ENCODE measurements around the gene TP53AIP1.

TP53AIP1 gene

GRCh38 chr11:128901653-128902514 lies 40.8 kb downstream of the TP53AIP1 start:
- ChIA-PET CTCF (interaction anchor here (1.4 kb wide), 1 partner anchor 54 kb away, joined by 3 read pairs; no protein-coding TSS in a partner anchor), POLR2A (no interaction called here)
- TF ChIP-seq FOXM1 (IDR thresholded peaks at IDR 0.05; ENCODE audit: borderline replicate concordance) (no peak), L3MBTL2 (conservative IDR thresholded peaks at IDR 0.05) (no peak), SUZ12 (IDR thresholded peaks at IDR 0.05) (no peak), FOXA1 (IDR thresholded peaks at IDR 0.05) (no peak), ELF4 (IDR thresholded peaks at IDR 0.05) (no peak)
- TF ChIP-seq, protein P1, sequence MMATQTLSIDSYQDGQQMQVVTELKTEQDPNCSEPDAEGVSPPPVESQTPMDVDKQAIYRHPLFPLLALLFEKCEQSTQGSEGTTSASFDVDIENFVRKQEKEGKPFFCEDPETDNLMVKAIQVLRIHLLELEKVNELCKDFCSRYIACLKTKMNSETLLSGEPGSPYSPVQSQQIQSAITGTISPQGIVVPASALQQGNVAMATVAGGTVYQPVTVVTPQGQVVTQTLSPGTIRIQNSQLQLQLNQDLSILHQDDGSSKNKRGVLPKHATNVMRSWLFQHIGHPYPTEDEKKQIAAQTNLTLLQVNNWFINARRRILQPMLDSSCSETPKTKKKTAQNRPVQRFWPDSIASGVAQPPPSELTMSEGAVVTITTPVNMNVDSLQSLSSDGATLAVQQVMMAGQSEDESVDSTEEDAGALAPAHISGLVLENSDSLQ (IDR thresholded peaks at IDR 0.05) = no peak
- no peak for DNase-seq (ENCODE audit: extremely low spot score)

DNA sequence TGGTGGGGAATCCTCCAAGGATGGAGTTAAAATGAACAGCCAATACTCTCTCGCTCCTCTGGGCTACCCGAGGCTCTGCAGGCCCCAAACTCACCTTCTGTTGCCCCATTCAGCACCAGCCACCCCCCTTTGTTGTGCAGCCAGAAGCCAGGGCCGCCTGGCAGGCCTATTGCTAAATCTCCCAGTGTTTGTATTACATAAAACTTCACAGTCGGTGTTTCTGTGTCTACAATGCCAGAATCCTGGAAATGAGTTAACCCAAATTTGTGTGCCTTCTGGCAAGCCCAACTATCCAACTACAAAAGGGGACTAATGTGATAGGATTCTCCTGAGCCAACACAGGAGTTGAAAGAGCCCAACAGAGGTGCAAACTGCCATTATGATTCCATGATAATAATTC lies 42.2 kb downstream of the TP53AIP1 start:
- TF ChIP-seq SP1 (IDR thresholded peaks at IDR 0.05) = no peak
- CTCF ChIA-PET = interaction anchor here (1.4 kb wide), 1 partner anchor 56 kb away, joined by 3 read pairs; no protein-coding TSS in a partner anchor
- DNase-seq (ENCODE audit: extremely low spot score) = no peak
- POLR2A ChIA-PET = no interaction called here

DNA sequence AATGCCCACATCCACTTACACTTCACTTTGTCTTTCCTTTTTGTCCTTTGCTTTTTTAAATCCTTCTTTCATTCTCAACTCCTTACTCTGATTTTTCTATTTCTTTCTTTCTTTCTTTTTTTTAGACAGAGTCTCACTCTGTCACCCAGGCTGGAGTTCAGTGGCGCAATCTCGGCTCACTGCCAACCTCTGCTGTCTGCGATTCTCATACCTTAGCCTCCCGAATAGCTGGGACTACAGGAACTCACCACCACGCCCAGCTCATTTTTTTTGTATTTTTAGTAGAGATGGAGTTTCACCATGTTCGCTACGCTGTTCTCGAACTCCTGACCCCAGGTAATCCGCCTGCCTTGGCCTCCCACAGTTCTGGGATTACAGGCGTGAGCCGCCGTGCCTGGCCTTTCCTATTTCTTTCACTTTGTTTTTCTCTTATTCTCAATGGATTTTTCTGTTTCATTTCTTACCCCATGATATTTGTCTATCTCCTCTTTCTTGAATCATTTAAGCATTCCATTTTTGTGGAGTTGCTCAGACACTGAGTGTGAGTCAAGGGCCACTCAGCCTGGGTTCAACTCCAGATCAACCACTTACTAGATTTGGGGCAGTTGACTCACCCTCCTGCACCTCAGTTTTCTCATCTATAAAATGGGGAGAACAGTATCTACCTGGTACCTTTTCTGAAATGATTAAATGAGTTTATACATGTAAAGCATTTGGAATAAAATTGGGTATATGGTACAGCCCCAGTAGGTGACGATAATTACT lies 43.9 kb downstream of the TP53AIP1 start:
- CTCF ChIA-PET = no interaction called here
- POLR2A ChIA-PET = no interaction called here
- no peak for TF ChIP-seq ELF4 (IDR thresholded peaks at IDR 0.05)
- TF ChIP-seq ARNT (IDR thresholded peaks at IDR 0.05) = no peak
- TF ChIP-seq BHLHE40 (IDR thresholded peaks at IDR 0.05; ENCODE audit: borderline replicate concordance) = no peak
- TF ChIP-seq LEF1 (IDR thresholded peaks at IDR 0.05; ENCODE audit: borderline replicate concordance) = no peak
- TF ChIP-seq L3MBTL2 (conservative IDR thresholded peaks at IDR 0.05) = no peak
- TF ChIP-seq SP1 (IDR thresholded peaks at IDR 0.05) = no peak
- TF ChIP-seq FOXA1 (IDR thresholded peaks at IDR 0.05) = no peak
- TF ChIP-seq FOXM1 (IDR thresholded peaks at IDR 0.05; ENCODE audit: borderline replicate concordance) = no peak
- no peak for TF ChIP-seq TARDBP (IDR thresholded peaks at IDR 0.05)
- TF ChIP-seq FOXK2 (IDR thresholded peaks at IDR 0.05) = no peak
- TF ChIP-seq CTBP1 (IDR thresholded peaks at IDR 0.05; ENCODE audit: borderline replicate concordance) = no peak
- TF ChIP-seq SUZ12 (IDR thresholded peaks at IDR 0.05) = no peak
- no peak for DNase-seq (ENCODE audit: extremely low spot score)

- CTCF ChIA-PET = no interaction called here
- TF ChIP-seq LEF1 (IDR thresholded peaks at IDR 0.05; ENCODE audit: borderline replicate concordance) = no peak
- TF ChIP-seq ELF4 (IDR thresholded peaks at IDR 0.05) = no peak
- no peak for TF ChIP-seq L3MBTL2 (conservative IDR thresholded peaks at IDR 0.05)
- TF ChIP-seq, protein P1 (IDR thresholded peaks at IDR 0.05) = no peak
- TF ChIP-seq BHLHE40 (IDR thresholded peaks at IDR 0.05; ENCODE audit: borderline replicate concordance) = no peak
- no peak for TF ChIP-seq FOXM1 (IDR thresholded peaks at IDR 0.05; ENCODE audit: borderline replicate concordance)
- TF ChIP-seq SP1 (IDR thresholded peaks at IDR 0.05) = no peak
- TF ChIP-seq ZNF384 (IDR thresholded peaks at IDR 0.05) = no peak
- TF ChIP-seq TARDBP (IDR thresholded peaks at IDR 0.05) = no peak
- no peak for TF ChIP-seq FOXA1 (IDR thresholded peaks at IDR 0.05)
- TF ChIP-seq FOXK2 (IDR thresholded peaks at IDR 0.05) = no peak
- TF ChIP-seq NFRKB (IDR thresholded peaks at IDR 0.05) = no peak
- TF ChIP-seq HDGF (IDR thresholded peaks at IDR 0.05; ENCODE audit: borderline replicate concordance) = no peak
- POLR2A ChIA-PET = no interaction called here
- no peak for DNase-seq (ENCODE audit: extremely low spot score)
These were observed 44.8 kb downstream of the TP53AIP1 start for GRCh38 chr11:128897826-128898225.

DNA sequence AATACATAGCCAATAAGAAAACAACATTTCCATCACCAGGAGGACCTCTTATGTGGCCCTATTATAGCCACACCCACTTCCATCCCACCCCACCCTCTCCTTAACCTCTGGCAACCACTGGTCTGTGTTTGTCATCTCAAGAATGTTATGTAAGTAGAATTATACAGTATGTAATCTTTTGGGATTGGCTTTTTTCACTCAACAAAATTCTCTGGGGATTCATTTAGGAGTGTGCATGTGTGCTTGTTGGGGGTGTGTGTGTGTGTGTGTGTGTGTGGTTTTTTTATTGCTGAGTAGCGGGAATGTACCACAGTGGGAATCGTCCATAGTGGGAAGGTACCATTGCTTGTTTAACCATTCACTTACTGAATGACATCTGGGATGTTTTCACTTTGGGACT lies 46.3 kb downstream of the TP53AIP1 start:
- ChIA-PET CTCF (no interaction called here), POLR2A (no interaction called here)

GRCh38 chr11:128895526-128895925 lies 47.1 kb downstream of the TP53AIP1 start:
- CTCF ChIA-PET = no interaction called here

More for the DNA sequence above, 46.3 kb downstream of the TP53AIP1 start:
- no peak for TF ChIP-seq ARNT (IDR thresholded peaks at IDR 0.05)
- TF ChIP-seq L3MBTL2 (conservative IDR thresholded peaks at IDR 0.05) = no peak
- no peak for DNase-seq (ENCODE audit: extremely low spot score)

DNA sequence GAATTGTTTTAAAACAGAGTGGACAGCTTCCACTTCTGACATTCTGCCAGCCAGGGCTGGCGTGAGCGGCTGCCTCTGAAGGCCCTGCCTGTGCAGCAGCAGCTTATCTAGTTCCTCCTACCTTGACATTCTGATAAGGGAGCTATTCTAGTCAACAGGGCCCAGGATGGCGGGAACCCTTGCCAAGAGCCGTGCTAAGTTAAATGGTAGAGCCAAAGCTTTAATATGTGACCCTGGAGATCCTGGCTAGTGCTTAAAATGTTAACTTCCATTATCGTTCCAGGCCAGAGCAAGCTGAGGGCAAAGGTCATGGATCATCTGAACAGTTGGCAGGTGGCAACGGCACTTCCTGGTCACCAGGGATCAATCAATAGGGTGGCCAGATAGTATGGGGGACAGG lies 48.0 kb downstream of the TP53AIP1 start:
- ChIA-PET POLR2A (no interaction called here), CTCF (interaction anchor here (0.8 to 1.2 kb wide), 2 partner anchors 8 to 9 kb away, joined by 3 to 4 read pairs; no protein-coding TSS in a partner anchor)
- DNase-seq (ENCODE audit: extremely low spot score) = no peak
- TF ChIP-seq LEF1 (IDR thresholded peaks at IDR 0.05; ENCODE audit: borderline replicate concordance) (no peak), SUZ12 (IDR thresholded peaks at IDR 0.05) (no peak), NFRKB (IDR thresholded peaks at IDR 0.05) (no peak)

More at GRCh38 chr11:128895526-128895925, 47.1 kb downstream of the TP53AIP1 start:
- DNase-seq (ENCODE audit: extremely low spot score) = no peak
- no peak for TF ChIP-seq LEF1 (IDR thresholded peaks at IDR 0.05; ENCODE audit: borderline replicate concordance)
- no peak for TF ChIP-seq SUZ12 (IDR thresholded peaks at IDR 0.05)
- TF ChIP-seq FOXA1 (IDR thresholded peaks at IDR 0.05) = no peak
- no peak for TF ChIP-seq HDGF (IDR thresholded peaks at IDR 0.05; ENCODE audit: borderline replicate concordance)
- no peak for TF ChIP-seq L3MBTL2 (conservative IDR thresholded peaks at IDR 0.05)
- no peak for TF ChIP-seq FOXM1 (IDR thresholded peaks at IDR 0.05; ENCODE audit: borderline replicate concordance)
- POLR2A ChIA-PET = no interaction called here

Data from HEK293T (cell line).